ENCODE measurements around the gene DPYD.

DNA sequence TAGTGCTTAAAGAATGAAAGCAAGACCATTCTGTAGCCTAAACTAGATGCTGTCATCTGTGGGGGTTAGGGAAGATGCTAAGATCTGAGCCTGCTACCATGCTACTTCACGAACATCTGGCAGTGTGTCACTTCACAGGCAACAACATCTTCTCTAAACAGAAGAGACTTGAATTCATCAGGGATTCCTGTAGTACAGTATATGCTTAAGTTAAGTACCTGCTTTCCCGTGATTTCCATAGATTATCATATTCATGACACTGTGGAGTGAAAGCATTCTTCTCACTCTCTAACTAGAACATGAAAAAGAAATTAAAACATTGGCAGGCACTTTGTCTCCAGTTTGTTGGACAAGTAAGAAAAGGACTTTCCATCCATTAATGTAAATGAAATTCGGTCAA is 808.4 kb downstream of the DPYD start:
- TF ChIP-seq CTCF (IDR thresholded peaks at IDR 0.05) (no peak), EP300 (IDR thresholded peaks at IDR 0.05; ENCODE audit: borderline replicate concordance in 1 of 2, low read depth in 1 of 2, low read length in 1 of 2) (no peak), RFX5 (IDR thresholded peaks at IDR 0.05; ENCODE audit: low read length) (no peak), RAD21 (IDR thresholded peaks at IDR 0.05; ENCODE audit: low read length) (no peak), SMC3 (IDR thresholded peaks at IDR 0.05; ENCODE audit: low read depth, low read length) (no peak), FOXM1 (IDR thresholded peaks at IDR 0.05; ENCODE audit: low read depth) (no peak)
- TF ChIP-seq, protein P1, sequence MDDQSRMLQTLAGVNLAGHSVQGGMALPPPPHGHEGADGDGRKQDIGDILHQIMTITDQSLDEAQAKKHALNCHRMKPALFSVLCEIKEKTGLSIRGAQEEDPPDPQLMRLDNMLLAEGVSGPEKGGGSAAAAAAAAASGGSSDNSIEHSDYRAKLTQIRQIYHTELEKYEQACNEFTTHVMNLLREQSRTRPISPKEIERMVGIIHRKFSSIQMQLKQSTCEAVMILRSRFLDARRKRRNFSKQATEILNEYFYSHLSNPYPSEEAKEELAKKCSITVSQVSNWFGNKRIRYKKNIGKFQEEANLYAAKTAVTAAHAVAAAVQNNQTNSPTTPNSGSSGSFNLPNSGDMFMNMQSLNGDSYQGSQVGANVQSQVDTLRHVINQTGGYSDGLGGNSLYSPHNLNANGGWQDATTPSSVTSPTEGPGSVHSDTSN (IDR thresholded peaks at IDR 0.05): no peak
